GM21737 (cell line): ENCODE data around the gene GPX4.
A peak's percentile ranks its signal among the peaks of the same experiment; 100 is the strongest.

Experiments used
- ATAC-seq: cut with Tn5 transposase; IDR thresholded peaks from one replicate; pipeline ENCODE4 v1.9.1; 2021; ENCODE audit warnings: mild to moderate bottlenecking, moderate library complexity; ENCODE audit not compliant: unreplicated experiment

Gene GPX4

GRCh38 chr19:1103708-1104310 is at the start of gene GPX4:
Gene GPX4, plus strand, starts transcription at chr19:1103994. Its CDS starts 50 bp downstream, at chr19:1104044.
- peak; percentile 54 for ATAC-seq

DNA sequence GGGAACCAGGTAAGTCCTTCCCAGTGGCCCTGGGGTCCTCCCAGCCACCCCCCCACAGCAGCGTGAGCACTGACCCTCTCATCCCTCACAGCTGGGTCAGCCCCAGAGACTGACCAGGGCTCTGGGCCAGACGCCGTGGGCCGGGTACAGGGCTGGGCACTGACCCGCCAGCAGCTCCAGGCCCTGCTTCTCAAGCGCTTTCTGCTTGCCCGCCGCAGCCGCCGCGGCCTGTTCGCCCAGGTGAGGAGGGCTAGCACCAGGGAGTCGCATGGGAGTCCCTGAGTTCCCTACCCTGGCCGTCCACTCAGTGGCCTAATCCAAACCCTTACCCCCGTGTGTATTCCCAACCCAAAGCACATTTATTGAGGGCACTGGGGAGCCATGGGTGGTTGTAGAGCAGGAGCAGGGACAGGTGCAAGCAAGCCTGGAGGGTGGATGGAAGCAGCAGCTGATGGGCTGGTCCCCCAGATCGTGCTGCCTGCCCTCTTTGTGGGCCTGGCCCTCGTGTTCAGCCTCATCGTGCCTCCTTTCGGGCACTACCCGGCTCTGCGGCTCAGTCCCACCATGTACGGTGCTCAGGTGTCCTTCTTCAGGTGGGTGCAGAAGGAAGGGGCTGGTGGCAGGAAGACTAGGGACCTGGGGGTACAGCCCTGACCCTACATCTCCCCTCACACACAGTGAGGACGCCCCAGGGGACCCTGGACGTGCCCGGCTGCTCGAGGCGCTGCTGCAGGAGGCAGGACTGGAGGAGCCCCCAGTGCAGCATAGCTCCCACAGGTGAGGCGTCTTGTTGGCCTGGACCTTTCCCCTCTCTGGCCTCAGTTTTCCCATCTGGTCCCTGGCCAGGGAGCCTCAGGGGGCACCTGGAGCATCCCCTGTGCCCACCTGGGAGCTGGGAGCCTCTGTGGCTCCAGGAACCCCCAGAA is 49.4 kb upstream of the GPX4 start:
- no peak for ATAC-seq

GRCh38 chr19:1055028-1055425 is 48.8 kb upstream of the GPX4 start:
- no peak for ATAC-seq

GRCh38 chr19:1055886-1056620 is 47.7 kb upstream of the GPX4 start:
- ATAC-seq, result no peak

GRCh38 chr19:1057176-1057855 is 46.5 kb upstream of the GPX4 start:
- ATAC-seq, result no peak

DNA sequence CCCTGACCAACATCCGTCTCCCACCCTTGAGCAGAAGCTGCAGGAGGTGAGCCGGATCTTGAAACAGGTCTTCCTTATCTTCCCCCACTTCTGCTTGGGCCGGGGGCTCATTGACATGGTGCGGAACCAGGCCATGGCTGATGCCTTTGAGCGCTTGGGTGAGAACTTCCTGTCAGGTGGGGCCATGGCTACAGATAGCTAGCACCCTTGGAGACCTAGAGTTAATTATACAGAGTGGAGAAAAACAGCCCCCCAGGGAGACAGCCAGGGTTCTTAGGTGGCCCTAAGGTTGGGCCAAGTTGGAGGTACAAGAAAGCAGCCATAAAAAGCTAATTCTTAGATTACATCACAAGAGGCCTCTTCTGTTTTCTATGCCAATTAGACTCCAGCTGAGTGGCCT is 45.7 kb upstream of the GPX4 start:
- no peak for ATAC-seq

DNA sequence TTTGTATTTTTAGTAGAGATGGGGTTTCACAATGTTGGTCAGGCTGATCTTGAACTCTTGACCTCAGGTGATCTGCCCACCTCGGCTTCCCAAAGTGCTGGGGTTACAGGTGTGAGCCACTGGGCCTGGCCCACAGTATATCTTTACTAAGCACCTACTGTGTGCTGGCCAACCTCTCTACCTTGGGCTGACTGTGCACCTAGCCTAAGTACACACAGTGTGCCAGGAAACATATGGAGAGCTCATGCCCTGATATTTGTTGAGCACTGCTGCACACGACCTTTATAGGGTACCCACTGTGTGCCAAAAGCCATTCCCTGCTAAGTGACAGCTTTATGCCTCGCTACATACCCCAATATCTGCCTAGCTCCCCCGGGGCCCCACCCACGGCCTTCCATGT is 43.1 kb upstream of the GPX4 start:
- no peak for ATAC-seq

DNA sequence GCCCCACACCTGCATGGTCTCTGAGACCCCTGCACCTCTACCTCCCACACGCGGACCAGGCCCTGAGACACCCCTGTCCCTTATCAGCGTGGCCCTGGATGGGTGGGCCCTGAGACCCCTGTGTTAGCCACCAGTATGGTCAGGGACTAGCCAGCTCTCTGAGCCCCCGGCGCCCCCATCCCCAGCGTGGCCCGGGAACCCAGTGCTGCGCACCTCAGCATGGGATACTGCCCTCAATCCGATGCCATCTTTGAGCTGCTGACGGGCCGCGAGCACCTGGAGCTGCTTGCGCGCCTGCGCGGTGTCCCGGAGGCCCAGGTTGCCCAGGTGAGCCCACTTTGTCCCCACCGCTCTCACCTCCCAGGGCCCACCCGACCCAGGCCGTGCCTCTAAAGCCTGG is 41.8 kb upstream of the GPX4 start:
- ATAC-seq, result no peak

DNA sequence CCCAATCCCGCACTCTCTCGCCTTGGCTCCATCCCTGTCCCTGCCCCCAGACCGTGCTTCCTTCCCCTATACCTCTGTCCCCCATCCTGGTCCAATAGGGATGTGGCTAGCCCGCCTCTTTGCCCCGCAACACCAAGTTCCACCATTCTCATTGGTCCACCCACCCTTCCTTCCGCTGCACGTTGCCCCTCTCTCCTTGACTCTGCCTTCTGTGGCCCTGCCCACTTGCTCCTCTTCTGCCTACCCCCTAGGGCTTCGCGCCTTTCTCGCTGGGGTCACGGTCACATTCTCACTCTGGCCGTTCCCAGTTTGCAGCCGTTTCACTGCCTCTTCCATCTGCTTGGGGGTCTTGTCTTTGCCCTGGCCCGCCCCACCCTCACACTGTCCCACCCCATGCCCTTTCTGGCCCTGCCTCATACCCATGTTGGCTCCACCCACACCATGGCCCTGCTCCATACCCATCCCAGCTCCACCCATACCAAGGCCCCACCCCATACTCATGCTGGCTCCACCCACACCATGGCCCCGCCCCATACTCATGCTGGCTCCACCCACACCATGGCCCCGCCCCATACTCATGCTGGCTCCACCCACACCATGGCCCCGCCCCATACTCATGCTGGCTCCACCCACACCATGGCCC is 41.3 kb upstream of the GPX4 start:
- no peak for ATAC-seq

DNA sequence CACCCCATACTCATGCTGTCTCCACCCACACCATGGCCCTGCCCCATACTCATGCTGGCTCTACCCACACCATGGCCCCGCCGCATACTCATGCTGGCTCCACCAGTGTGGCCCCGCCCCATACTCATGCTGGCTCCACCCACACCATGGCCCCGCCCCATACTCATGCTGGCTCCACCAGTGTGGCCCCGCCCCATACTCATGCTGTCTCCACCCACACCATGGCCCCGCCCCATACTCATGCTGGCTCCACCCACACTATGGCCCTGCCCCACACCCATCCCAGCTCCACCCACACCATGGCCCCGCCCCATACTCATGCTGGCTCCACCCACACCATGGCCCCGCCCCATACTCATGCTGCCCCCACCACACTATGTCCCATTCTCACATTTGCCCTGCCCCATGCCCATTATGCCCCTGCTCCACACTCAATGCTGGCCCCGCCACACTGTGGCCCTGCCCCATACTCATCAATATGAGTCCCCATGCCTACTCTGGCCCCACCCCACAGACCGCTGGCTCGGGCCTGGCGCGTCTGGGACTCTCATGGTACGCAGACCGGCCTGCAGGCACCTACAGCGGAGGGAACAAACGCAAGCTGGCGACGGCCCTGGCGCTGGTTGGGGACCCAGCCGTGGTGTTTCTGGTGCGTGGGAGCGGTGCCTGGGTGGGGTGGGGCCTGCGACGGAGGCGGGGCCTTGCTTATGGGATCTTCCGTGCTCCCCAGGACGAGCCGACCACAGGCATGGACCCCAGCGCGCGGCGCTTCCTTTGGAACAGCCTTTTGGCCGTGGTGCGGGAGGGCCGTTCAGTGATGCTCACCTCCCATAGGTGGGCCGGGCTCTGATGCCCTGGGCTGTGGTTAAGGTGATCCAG is 40.5 kb upstream of the GPX4 start:
- ATAC-seq, result no peak

DNA sequence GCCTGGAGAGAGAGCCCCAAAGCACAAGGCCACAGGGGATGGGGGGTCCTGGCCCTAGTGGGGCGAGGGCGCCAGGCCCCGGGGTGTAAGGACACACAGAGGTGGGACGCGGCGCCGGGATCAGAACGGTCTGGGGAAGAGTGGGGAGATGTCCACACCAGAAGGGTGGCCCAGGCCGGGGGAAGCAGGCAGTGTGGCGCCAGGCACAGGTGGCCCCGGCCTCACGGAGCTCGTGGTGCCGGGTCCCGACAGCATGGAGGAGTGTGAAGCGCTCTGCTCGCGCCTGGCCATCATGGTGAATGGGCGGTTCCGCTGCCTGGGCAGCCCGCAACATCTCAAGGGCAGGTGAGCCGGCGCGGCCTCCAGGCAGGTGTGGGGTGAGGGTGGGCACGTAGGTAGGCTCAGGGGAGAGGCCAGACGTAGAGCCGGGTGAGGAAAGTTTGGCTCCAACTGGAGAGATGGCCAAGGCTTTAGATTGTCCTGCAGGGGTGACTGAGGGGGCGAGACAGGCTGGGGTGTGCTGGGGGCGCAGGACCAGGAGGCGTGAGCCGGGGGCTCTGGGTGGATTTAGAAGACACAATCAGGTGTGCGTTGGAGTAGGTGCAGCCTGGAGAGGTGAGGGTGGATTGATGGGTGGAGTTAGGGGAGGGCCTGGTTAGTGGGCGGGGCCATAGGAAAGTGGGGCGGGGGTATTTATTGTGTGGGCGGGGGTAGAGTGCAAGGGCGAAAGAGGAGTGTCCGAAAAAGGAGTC is 39.7 kb upstream of the GPX4 start:
- no peak for ATAC-seq

GRCh38 chr19:1064661-1065605 is 38.9 kb upstream of the GPX4 start:
- ATAC-seq, result no peak

GRCh38 chr19:1065606-1066109 is 38.1 kb upstream of the GPX4 start:
- ATAC-seq, result no peak

GRCh38 chr19:1066251-1066747 is 37.5 kb upstream of the GPX4 start:
- no peak for ATAC-seq

- ATAC-seq, result peak; percentile 37
Measured at GRCh38 chr19:1066748-1067340, 37.0 kb upstream of the GPX4 start, which contains the start of gene ARHGAP45. Gene ARHGAP45, plus strand, starts transcription at chr19:1067167. Its CDS starts 239 bp downstream, at chr19:1067406.

DNA sequence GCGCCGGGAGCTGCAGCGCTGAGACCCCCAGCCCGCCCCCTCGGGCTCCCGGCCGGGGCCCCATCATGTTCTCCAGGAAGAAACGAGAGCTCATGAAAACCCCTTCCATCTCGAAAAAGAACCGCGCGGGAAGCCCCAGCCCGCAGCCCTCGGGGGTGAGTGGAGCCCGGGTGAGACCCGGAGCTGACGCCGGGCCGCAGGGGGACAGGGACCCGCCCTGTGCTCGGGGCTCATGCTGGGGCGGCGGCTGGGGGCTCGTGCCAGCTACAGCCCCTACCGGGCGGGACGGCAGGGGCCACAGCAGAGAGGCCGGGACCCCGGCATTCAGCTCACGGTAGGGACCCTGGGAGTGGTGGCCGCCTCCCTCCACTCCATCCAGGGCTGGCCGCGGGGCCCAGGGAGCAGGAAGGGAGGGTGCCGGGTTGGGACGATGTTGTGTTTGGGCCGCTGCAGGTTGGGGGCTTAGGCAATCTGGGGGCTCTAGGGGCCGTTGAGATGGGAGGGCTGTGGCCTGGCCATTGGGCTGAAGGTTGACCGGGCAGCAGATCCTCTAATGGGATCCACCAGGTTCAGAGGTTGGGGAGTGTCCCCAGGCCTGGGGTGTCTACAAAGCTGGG is 36.3 kb upstream of the GPX4 start:
- ATAC-seq, result peak; percentile 21
